Spleen (tissue), 7 donors: ENCODE results near the gene WSCD1.

ENCODE experiments used
- POLR2A ChIP-seq, 3 donors: fragments of 450-650 bp; IDR thresholded peaks; one replicate each; pipeline ENCODE4 v1.5.1; 2017; ENCODE audit warnings: antibody characterized with exemption in 3 of 3, mild to moderate bottlenecking in 1 of 3
- POLR2AphosphoS5 ChIP-seq, 3 donors: sonication (generic); formaldehyde crosslinking; IDR thresholded peaks; one replicate each; pipeline ENCODE4 v1.5.1; 2017; ENCODE audit warnings: antibody characterized with exemption in 3 of 3
- TF ChIP-seq, protein P1 (sequence below), 11 experiments: fragments of 200-600 bp in 7 of 11; fragments of 450-650 bp in 4 of 11; sonication (generic) in 4 of 11; IDR thresholded peaks in 8 of 11; conservative IDR thresholded peaks in 3 of 11; 1 replicate in 7 of 11; 2 replicates in 4 of 11; pipeline versions ENCODE4 v1.4.0 to v1.8.0; 2016 to 2021; ENCODE audit warnings: antibody characterized with exemption in 11 of 11, inconsistent platforms in 4 of 11, mild to moderate bottlenecking in 1 of 11
- donor health status: DM: no; HTN: no; CAD: no; lungs with moderate emphysema.
- donor health status: DM: no; HTN: no; CAD: no.
- donor health status: DM: no; HTN: no; CAD: no.

- TF ChIP-seq POLR2A (IDR thresholded peaks at IDR 0.05): no peak
- no peak for TF ChIP-seq POLR2AphosphoS5 (IDR thresholded peaks at IDR 0.05)
- TF ChIP-seq, protein P1, sequence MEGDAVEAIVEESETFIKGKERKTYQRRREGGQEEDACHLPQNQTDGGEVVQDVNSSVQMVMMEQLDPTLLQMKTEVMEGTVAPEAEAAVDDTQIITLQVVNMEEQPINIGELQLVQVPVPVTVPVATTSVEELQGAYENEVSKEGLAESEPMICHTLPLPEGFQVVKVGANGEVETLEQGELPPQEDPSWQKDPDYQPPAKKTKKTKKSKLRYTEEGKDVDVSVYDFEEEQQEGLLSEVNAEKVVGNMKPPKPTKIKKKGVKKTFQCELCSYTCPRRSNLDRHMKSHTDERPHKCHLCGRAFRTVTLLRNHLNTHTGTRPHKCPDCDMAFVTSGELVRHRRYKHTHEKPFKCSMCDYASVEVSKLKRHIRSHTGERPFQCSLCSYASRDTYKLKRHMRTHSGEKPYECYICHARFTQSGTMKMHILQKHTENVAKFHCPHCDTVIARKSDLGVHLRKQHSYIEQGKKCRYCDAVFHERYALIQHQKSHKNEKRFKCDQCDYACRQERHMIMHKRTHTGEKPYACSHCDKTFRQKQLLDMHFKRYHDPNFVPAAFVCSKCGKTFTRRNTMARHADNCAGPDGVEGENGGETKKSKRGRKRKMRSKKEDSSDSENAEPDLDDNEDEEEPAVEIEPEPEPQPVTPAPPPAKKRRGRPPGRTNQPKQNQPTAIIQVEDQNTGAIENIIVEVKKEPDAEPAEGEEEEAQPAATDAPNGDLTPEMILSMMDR (IDR thresholded peaks at IDR 0.05 in 8 of 11, conservative IDR thresholded peaks at IDR 0.05 in 3 of 11): no peak
Measured at GRCh38 chr17:6047966-6048365, 22.2 kb upstream of the WSCD1 start.
